HG02759 (cell line): Measurements from ENCODE around the gene TEX9.
A peak's percentile ranks its signal among the peaks of the same experiment; 100 is the strongest.

ENCODE experiments used
- ATAC-seq: cut with Tn5 transposase; IDR thresholded peaks from one replicate; pipeline ENCODE4 v1.9.1; 2021; ENCODE audit warnings: mild to moderate bottlenecking, moderate library complexity; ENCODE audit not compliant: unreplicated experiment

The TEX9 gene

DNA sequence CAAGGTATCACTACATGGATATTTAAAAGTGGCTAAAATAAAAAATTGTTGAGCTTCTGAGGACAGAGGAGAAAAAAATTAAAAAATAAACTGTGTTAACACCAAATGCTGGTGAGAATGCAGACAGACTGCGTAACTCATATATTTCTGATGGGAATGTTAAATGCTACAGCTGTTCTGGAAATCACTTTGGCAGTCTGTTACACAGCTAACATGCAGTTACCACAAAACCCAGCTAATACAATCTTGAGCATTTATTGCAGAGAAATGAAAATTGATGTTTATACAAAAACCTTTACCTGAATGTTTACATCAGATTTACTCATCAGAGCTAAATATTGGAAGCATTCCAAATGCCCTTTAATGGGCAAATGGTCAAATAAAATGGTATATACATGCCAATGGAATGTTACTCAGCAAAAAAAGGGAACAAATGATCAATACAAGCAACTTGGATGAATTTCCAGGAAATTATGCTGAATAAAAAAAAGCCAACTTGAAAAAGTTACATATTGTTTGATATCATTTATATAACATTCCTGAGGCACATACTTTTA, 75.1 kb downstream of the TEX9 start:
- ATAC-seq = no peak

DNA sequence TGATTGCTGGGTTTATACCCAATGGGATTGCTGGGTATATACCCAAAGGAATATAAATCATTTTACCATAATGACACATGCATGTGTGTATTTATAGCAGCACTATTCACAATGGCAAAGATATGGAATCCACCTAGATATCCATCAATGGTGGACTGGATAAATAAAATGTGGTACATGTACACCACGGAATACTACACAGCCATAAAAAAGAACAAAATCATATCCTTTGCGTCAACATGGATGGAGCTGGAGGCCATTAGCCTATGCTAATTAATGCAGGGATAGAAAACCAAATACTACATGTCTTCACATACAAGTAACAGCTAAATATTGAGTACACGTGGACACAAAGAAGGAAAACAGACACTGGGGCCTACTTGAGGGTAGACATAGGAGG, 77.1 kb downstream of the TEX9 start:
- ATAC-seq = no peak

DNA sequence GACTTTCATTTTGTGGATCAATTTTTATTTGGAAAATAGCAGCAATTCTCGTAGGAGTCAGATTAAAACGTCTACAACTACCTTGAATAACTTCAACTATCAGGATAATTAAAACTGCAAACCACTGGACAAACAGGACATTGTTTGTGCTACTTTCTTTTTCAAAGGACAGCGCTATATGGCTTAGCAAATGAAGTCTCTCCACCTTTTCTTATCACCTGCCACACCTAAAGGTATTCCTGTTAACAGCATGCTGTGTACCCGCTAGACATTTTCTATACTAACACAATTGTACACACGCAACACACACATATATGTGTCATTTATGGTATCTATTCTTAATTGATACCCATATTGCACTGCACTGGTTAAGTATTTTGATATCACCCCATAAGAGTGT, 80.5 kb downstream of the TEX9 start:
- ATAC-seq = no peak

DNA sequence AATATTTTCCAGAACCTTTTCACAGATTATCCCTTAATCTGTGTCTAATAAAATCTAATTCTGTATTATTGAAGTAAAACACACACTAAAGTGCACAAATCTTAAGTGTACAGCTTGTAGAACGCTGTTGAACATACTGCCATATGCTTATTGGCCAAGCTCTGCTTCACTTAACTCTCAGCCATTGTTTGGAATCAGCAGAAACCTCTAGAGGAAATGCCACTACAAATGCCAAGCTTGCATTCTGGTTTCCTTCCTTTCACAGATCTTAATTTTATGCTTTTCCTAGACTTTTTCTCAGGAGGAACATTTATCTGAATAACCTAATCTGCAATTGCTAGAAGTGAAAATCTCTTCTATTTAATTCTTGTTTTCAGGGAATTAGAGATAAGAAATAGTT, 89.6 kb downstream of the TEX9 start:
- no peak for ATAC-seq

DNA sequence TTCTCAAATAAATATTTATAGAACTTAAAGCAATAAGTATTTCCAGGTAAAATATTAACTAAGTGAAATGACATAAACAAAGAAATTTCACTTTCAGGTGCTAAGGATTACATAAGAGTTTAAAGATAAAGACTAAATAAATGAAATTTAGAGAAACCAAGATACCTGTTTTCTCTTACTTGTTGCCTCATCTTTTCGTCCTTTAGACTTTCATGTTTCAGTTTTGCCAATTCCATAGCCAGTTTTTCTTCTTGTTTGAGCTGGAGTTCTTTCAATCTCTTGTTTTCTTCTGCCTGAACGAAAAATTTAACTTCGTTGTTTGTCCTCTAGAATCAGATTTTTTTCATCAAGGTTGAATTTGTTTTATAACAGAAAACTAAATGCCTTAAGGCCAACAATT, 91.0 kb downstream of the TEX9 start:
- ATAC-seq = no peak

DNA sequence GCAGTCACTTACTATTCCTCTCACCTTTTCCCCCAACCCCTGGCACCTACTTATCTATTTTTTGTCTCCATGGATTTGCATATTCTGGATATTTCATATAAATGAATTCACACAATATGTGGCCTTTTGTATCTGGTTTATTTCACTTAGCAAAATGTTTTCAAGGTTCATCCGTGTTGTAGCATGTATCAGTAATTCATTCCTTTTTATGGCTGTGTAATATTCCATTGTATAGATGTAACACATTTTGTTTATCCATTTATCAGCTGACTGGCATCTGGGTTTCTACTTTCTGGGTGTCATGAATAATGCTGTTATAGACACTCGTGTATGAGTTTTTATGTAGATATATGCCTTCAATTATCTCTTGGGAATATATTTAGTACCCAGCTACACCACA, 93.9 kb downstream of the TEX9 start:
- ATAC-seq = no peak

DNA sequence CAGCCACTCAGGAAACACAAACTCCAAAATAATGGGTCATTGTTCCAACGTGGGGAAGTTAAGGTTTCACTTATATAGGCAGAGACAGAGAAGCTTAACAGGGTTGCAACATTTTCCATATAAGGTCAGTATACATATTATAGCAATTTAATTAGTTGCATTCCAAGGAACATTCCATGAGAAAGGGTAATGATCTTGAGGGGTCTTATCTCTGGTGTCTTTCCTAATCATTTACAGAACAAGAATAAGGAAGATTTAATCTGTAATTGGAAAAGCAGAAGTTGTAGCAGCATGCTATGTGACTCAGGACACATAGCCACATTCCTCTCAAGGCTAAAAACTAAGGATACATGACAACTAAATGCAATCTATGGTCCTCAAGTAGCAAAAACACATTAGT, 94.8 kb downstream of the TEX9 start:
- ATAC-seq = no peak

DNA sequence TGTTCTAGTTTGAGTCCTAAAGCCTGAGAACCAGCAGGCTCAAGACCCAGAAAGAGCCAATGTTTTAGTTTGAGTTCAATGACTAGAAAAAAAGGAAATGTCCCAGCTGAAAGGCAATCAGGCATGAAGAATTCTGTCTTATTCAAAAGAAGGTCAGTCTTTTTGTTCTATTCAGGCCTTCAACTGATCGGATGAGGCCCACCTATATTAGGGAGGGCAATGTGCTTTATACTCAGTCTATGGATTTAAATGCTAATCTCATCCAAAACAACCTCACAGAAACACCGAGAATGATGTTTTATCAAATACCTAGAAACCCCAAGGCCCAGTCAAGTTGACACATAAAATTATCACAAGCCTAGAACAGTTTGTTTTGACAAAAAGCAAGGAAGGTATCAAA, 95.7 kb downstream of the TEX9 start:
- ATAC-seq = no peak

DNA sequence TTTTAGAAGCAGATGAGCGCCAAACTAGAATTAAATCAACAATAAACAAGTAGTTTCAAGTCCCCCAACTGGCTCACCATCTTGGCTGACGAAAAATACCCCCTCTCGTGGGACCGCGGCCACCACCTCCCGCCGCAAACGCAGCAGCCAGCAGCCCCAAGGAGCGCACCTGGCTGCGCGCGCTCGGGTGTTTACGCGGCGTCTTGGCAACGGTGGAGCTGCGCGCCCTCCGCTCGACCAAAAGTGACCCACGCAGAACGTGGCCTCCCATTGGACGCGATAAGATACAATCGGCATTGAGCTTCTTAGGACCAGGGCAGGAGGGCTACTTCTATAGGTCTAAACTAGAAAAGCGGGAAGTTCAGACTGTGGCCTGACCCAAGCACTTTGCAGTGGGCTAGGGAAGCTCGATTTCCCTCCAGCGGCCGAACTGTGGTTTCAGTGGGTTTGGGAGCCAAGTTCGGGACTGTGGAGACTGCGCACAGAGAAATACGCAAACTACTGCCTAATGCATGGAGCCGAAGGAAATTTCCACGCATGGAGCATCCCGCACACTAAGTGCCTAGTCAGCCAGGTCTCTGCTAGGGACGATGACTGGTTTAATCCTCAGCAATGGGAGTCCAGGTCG, 99.8 kb downstream of the TEX9 start, which contains the start of gene MNS1:
TSS of gene MNS1 (minus strand) at position 245 of the 628 bp plus-strand sequence. CDS start at position 80, 165 bp downstream.
- ATAC-seq = peak; percentile 99

DNA sequence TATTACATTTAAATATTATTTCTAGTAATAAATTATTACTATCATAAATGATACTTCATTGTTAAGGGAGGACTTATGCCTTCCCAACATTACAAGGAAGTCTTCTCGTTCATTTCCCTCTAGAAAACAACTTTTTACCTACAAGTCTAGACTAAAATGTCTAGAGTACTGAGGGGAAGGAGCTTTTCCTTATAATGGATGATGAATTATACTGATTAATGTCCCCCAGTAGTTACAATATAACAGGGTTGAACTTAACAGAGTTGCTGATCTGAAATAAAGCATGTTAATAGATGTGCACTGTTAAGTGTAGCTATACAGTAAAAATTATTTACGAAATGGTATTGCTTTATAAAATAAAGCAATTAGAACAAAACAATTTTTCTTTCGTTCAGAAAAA, 102.4 kb downstream of the TEX9 start:
- no peak for ATAC-seq

DNA sequence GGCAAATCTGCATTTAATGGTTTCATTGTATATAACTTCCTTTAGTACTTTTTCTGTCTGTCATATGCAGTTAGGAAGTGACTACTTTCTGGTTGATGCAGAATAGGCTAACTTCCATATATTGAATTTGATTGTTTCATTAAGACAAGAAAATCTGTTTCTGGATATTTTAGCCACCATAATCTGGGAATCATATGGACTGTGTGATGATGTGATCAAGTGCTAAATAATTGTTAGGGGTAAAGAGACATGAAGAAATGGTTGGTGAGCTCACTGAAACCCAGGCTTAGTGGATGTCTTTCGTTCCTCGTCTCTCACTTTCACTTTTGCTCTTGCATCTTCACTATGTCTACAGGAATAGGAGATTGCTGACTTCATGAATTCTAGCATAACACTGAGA, 103.2 kb downstream of the TEX9 start:
- peak; percentile 46 for ATAC-seq

DNA sequence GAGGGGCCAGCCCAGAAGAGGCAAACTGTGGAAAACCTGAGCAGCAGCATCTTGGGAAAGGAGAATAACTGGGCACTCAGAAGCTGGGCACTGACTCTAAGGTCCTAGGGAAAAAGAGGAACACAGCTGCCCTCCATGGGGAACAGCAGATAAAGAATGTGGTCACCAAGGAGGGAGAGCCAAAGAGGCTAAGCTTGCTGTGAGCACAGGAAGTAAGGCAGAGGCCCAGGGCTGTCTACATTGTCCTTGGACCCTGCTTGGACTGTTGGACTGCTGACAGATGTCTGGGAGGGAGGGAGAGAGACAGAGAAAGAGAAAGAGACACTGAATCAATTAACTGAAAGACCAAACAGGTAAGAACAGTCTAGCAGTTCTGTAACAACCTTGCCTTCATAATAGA, 104.3 kb downstream of the TEX9 start:
- ATAC-seq = no peak

DNA sequence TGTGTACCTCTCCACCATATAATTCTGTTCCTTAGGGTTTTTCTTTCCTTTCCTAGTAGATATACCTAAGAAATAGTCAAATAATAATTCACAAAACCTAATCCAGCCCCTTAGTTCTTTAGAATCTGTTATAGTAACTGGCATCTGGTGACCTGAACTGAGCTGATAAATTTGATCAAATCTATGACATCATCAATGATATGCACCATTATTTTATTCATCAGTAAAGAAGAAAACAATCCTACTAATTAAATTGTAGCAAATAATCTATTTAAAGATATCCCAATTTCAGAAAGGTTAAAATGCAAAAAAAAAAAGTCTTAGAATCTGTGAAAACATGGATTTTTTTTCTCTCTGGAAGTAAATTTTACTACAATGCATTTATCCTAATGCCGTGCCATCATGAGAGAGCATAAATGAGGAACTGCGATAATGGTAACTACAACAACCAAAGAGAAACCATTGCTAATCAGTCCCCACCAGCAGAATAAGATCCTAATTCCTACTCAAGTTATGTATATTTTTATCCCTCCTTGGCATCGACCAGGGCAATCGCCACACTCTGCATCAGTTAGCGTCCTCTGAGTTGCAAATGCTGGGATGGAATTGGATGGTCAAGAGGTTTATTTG, 106.3 kb downstream of the TEX9 start:
- no peak for ATAC-seq

DNA sequence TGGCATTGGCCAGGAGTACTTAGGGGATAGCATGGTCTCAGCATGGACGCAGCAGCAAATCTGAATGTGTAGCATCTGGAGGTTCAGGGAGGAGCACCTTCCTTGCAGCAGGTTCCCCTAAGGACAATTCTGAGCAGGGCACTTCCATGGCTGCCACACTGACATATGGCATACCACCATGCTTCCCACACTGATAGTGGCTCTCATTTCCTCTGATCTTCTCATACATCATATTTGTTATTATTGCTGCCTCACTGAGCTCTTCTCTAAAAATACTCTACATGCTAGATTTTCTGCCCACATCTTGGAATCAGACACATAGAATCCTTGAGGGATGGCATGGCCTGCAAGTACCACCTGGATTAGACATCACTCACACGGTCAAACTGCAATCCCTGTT, 107.1 kb downstream of the TEX9 start:
- no peak for ATAC-seq

DNA sequence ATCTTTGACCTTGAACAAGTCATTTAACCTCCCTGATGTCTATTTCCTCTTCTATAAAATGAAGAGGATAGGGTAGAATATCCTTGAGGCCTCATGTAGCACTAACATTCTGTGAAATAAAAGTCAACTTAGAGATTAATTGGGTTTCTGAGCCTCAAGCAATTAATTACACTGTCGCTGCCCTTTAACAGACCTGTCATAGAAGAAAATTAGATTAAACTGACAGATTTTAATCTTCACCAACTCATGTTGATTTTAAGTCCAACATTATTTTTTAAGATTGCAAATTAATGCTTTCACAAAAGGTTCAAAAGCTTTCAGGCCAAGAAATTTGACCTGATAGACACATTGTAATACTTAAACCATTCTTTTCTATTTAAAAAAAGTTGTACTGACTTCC, 107.8 kb downstream of the TEX9 start:
- no peak for ATAC-seq

DNA sequence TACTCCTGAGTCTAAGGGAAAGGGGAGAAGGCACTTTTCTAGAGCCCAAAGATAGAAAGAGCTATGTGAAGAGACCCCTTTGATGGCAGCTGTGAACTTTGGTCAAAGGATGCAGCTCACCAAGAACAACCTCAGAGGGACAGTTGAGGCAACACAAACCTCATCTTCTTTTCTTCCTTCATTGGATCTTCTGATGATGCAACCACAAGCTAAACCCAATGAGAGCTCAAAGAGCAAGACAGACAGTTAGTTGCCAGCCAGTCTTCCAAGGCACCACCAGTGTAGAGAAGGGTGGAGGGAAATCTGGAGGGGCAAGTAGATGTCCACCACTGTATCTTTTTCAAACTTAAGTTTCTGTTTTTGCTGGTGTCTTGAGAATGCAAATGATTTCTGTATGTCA, 110.1 kb downstream of the TEX9 start:
- ATAC-seq = no peak
